Mammary epithelial cell (primary cell): ENCODE data around the gene STAG3.
"Not testable (repeated sequence)": the region's sequence is repeated elsewhere in the genome, so short reads cannot be mapped to it uniquely, and the experiment has no call there.

Source experiments
- CTCF ChIP-seq, 2 donors: IDR thresholded peaks in 1 of 2; conservative IDR thresholded peaks in 1 of 2; 2 replicates each; pipeline ENCODE4 v1.5.1; 2011 to 2012; ENCODE audit warnings: inconsistent platforms in 2 of 2, low read length in 2 of 2, mild to moderate bottlenecking in 2 of 2, control low read depth in 1 of 2, low read depth in 1 of 2; ENCODE audit not compliant: insufficient read depth in 1 of 2; ENCODE audit errors: extremely low read depth in 1 of 2
- EZH2 ChIP-seq: IDR thresholded peaks from 2 replicates; pipeline ENCODE4 v1.6.1; 2012; ENCODE audit warnings: low read length, inconsistent platforms, borderline replicate concordance

GRCh38 chr7:100243385-100243784 lies 65.7 kb downstream of the STAG3 start:
- TF ChIP-seq CTCF (conservative IDR thresholded peaks at IDR 0.05 in 1 of 2, IDR thresholded peaks at IDR 0.05 in 1 of 2; ENCODE audit: extremely low read depth in 1 of 2, insufficient read depth in 1 of 2, low read depth in 1 of 2, low read length in 2 of 2); EZH2: not testable (repeated sequence)
